Measurements from ENCODE around the gene SIVA1.

SIVA1 gene

GRCh38 chr14:104786091-104786586 is 33.2 kb downstream of the SIVA1 start:
- no peaks in the 10 kb centered on the region for H3F3A ChIP-seq (ENCODE audit: insufficient read depth, low read length)
- H3K4me2 ChIP-seq (ENCODE audit: low read depth, low read length): no peak overlapping the region
- H3K27me3 ChIP-seq (replicated peaks; ENCODE audit: insufficient read depth, low read length): no peaks in the 10 kb centered on the region
- H3K9me2 ChIP-seq (replicated peaks; ENCODE audit: insufficient read depth, low read length): no peaks in the 10 kb centered on the region
- H3K4me3 ChIP-seq (ENCODE audit: low read length): no peak overlapping the region
- H3K9me3 ChIP-seq (replicated peaks; ENCODE audit: insufficient read depth, low read length): no peaks in the 10 kb centered on the region
- TF ChIP-seq EZH2phosphoT487 (IDR thresholded peaks at IDR 0.05; ENCODE audit: low read length) (no peak), EZH2 (optimal IDR thresholded peaks at IDR 0.05; ENCODE audit: low read depth, low read length) (no peak)
- TF ChIP-seq, protein P1, sequence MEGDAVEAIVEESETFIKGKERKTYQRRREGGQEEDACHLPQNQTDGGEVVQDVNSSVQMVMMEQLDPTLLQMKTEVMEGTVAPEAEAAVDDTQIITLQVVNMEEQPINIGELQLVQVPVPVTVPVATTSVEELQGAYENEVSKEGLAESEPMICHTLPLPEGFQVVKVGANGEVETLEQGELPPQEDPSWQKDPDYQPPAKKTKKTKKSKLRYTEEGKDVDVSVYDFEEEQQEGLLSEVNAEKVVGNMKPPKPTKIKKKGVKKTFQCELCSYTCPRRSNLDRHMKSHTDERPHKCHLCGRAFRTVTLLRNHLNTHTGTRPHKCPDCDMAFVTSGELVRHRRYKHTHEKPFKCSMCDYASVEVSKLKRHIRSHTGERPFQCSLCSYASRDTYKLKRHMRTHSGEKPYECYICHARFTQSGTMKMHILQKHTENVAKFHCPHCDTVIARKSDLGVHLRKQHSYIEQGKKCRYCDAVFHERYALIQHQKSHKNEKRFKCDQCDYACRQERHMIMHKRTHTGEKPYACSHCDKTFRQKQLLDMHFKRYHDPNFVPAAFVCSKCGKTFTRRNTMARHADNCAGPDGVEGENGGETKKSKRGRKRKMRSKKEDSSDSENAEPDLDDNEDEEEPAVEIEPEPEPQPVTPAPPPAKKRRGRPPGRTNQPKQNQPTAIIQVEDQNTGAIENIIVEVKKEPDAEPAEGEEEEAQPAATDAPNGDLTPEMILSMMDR (IDR thresholded peaks at IDR 0.05; ENCODE audit: low read length): no peak
- 0 out of 2 replicates have a peak, but pooled peaks cover 6% of the 10 kb centered on the region for H3K79me2 ChIP-seq (ENCODE audit: low read length)
- H3K36me3 ChIP-seq (replicated peaks; ENCODE audit: insufficient read depth, low read length): no peaks in the 10 kb centered on the region
- H3K9ac ChIP-seq (ENCODE audit: low read length): no peak overlapping the region
- H4K20me1 ChIP-seq (ENCODE audit: insufficient read depth, low read length): no peaks in the 10 kb centered on the region
- H3K27ac ChIP-seq (ENCODE audit: low read length): no peak overlapping the region
- no peak overlapping the region for H2AFZ ChIP-seq (ENCODE audit: low read length)
- H3K4me1 ChIP-seq (ENCODE audit: low read length): no peaks in the 10 kb centered on the region
- no peak for DNase-seq

- Histone ChIP-seq H3K9ac (ENCODE audit: low read length) (no peak overlapping the region), H4K20me1 (ENCODE audit: insufficient read depth, low read length) (no peaks in the 10 kb centered on the region)
These were observed 34.1 kb downstream of the SIVA1 start for GRCh38 chr14:104786726-104787675.

DNA sequence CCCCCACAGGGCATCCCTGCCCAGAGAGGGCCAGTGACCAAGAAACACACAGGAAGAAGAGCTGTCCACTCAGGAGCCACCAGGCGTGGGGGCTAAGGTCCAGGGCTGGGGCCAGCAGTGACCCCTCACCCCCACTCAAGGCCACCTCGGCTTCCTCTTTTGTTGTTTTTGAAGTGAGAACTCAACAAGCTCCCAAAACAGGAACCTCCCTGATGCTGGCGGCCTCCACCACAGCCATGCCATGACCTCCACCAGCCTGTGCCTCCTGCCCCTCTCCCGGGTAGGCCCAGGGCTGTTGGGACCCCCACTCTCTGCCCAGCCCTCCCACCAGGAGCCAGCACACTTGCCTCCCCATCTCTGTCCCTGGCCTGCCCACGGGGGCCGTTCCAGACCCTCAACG is 34.8 kb downstream of the SIVA1 start:
- H3K9me2 ChIP-seq (replicated peaks; ENCODE audit: insufficient read depth, low read length): no peaks in the 10 kb centered on the region
- H3K4me2 ChIP-seq (ENCODE audit: low read depth, low read length): no peak overlapping the region
- no peak overlapping the region for H3K4me3 ChIP-seq (ENCODE audit: low read length)
- no peak overlapping the region for H2AFZ ChIP-seq (ENCODE audit: low read length)
- H3K27me3 ChIP-seq (replicated peaks; ENCODE audit: insufficient read depth, low read length): no peaks in the 10 kb centered on the region
- no peak overlapping the region for H3K9ac ChIP-seq (ENCODE audit: low read length)
- H3K9me3 ChIP-seq (replicated peaks; ENCODE audit: insufficient read depth, low read length): no peaks in the 10 kb centered on the region
- H4K20me1 ChIP-seq (ENCODE audit: insufficient read depth, low read length): no peaks in the 10 kb centered on the region
- H3F3A ChIP-seq (ENCODE audit: insufficient read depth, low read length): no peaks in the 10 kb centered on the region
- no peaks in the 10 kb centered on the region for H3K4me1 ChIP-seq (ENCODE audit: low read length)
- peaks cover 13% of the 10 kb centered on the region; the same call in 1 of the 2 replicates for H3K79me2 ChIP-seq (ENCODE audit: low read length)
- no peak for DNase-seq
- no peak overlapping the region for H3K27ac ChIP-seq (ENCODE audit: low read length)
- TF ChIP-seq, protein P1 (IDR thresholded peaks at IDR 0.05; ENCODE audit: low read length): no peak
- no peak for TF ChIP-seq EZH2phosphoT487 (IDR thresholded peaks at IDR 0.05; ENCODE audit: low read length)
- no peak for TF ChIP-seq EZH2 (optimal IDR thresholded peaks at IDR 0.05; ENCODE audit: low read depth, low read length)
- no peaks in the 10 kb centered on the region for H3K36me3 ChIP-seq (replicated peaks; ENCODE audit: insufficient read depth, low read length)

More at GRCh38 chr14:104786726-104787675, 34.1 kb downstream of the SIVA1 start:
- DNase-seq: no peak
- no peak overlapping the region for H3K27ac ChIP-seq (ENCODE audit: low read length)
- no peaks in the 10 kb centered on the region for H3K4me1 ChIP-seq (ENCODE audit: low read length)
- H2AFZ ChIP-seq (ENCODE audit: low read length): no peak overlapping the region
- no peak overlapping the region for H3K4me3 ChIP-seq (ENCODE audit: low read length)
- H3K36me3 ChIP-seq (replicated peaks; ENCODE audit: insufficient read depth, low read length): no peaks in the 10 kb centered on the region
- H3K4me2 ChIP-seq (ENCODE audit: low read depth, low read length): no peak overlapping the region
- H3K9me2 ChIP-seq (replicated peaks; ENCODE audit: insufficient read depth, low read length): no peaks in the 10 kb centered on the region
- 0 out of 2 replicates have a peak, but pooled peaks cover 6% of the 10 kb centered on the region for H3K79me2 ChIP-seq (ENCODE audit: low read length)
- no peaks in the 10 kb centered on the region for H3F3A ChIP-seq (ENCODE audit: insufficient read depth, low read length)
- no peaks in the 10 kb centered on the region for H3K9me3 ChIP-seq (replicated peaks; ENCODE audit: insufficient read depth, low read length)
- no peaks in the 10 kb centered on the region for H3K27me3 ChIP-seq (replicated peaks; ENCODE audit: insufficient read depth, low read length)
- TF ChIP-seq, protein P1 (IDR thresholded peaks at IDR 0.05; ENCODE audit: low read length): no peak
- TF ChIP-seq EZH2phosphoT487 (IDR thresholded peaks at IDR 0.05; ENCODE audit: low read length): no peak
- no peak for TF ChIP-seq EZH2 (optimal IDR thresholded peaks at IDR 0.05; ENCODE audit: low read depth, low read length)
